ENCODE data around the gene LRP2BP. TPM values are rescaled to one million over a fixed set of nuclear protein-coding genes. Genes with fewer than 3 reads are reported as not detected.

Gene LRP2BP
- total RNA-seq, 1 donor from 2014 or later: 0.07 TPM

DNA sequence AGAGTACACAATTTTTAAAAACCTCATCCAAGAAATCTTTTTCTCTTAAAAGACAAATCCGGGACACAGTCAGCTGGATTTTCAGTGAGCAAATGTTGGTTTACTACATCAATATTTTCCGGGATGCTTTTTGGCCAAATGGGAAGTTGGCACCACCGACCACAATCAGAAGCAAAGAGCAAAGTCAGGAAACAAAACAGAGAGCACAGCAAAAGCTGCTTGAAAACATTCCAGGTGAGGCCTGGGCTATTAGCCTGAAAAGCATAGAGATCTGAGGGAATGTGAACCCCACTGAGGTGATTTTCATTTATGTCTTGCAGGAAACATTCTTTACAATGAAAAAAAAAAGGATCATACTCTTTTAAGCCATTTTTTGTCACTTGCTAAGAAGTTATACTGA, 33.9 kb downstream of the LRP2BP start:
- Mint-ChIP-seq H3K9me3 (no peaks in the 10 kb centered on the region), H3K4me3 (no peak overlapping the region), H3K4me1 (no peaks in the 10 kb centered on the region), H3K27me3 (ENCODE audit: low read depth) (no peaks in the 10 kb centered on the region), H3K27ac (ENCODE audit: unreplicated experiment) (no peak overlapping the region), H3K36me3 (ENCODE audit: low read depth) (peaks cover 4% of the 10 kb centered on the region)
- no peak for DNase-seq (ENCODE audit: low read depth, low spot score)
- TF ChIP-seq CTCF (conservative IDR thresholded peaks at IDR 0.05): no peak

- Mint-ChIP-seq H3K27ac (ENCODE audit: unreplicated experiment) (no peak overlapping the region), H3K4me3 (no peak overlapping the region), H3K9me3 (no peaks in the 10 kb centered on the region), H3K36me3 (ENCODE audit: low read depth) (peaks cover 4% of the 10 kb centered on the region), H3K4me1 (no peaks in the 10 kb centered on the region), H3K27me3 (ENCODE audit: low read depth) (no peaks in the 10 kb centered on the region)
- no peak for DNase-seq (ENCODE audit: low read depth, low spot score)
- no peak for TF ChIP-seq CTCF (conservative IDR thresholded peaks at IDR 0.05)
Measured at GRCh38 chr4:185359767-185360446, 35.8 kb downstream of the LRP2BP start.

GRCh38 chr4:185358959-185359358, 36.8 kb downstream of the LRP2BP start:
- H3K27ac Mint-ChIP-seq (ENCODE audit: unreplicated experiment): no peak overlapping the region

DNA sequence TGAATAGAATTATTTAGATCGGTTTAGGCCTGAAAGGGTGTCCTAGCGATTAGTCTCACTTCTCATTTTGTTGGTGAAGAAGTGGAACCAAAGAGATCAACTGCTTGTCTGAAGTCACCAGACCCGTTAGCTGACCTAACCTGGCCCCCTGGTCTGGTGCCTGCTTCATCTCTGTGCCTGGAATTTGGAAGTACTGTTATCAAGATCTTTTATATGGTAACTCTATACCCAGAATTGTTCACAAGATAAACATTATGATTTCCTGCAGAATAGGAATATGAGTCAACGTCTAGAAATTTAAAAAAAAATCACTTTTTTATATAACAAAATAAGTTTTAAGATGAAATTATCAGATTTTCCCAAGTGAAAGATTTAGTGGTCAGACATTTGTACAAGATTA, 37.2 kb downstream of the LRP2BP start:
- H3K27ac Mint-ChIP-seq (ENCODE audit: unreplicated experiment): no peak overlapping the region
- DNase-seq (ENCODE audit: low read depth, low spot score): no peak
- peaks cover 8% of the 10 kb centered on the region for H3K36me3 Mint-ChIP-seq (ENCODE audit: low read depth)
- no peaks in the 10 kb centered on the region for H3K4me1 Mint-ChIP-seq
- TF ChIP-seq CTCF (conservative IDR thresholded peaks at IDR 0.05): no peak
- H3K27me3 Mint-ChIP-seq (ENCODE audit: low read depth): no peaks in the 10 kb centered on the region
- H3K4me3 Mint-ChIP-seq: no peak overlapping the region
- no peaks in the 10 kb centered on the region for H3K9me3 Mint-ChIP-seq

More at GRCh38 chr4:185358959-185359358, 36.8 kb downstream of the LRP2BP start:
- Mint-ChIP-seq H3K36me3 (ENCODE audit: low read depth) (peaks cover 8% of the 10 kb centered on the region), H3K27me3 (ENCODE audit: low read depth) (no peaks in the 10 kb centered on the region), H3K4me3 (no peak overlapping the region), H3K9me3 (no peaks in the 10 kb centered on the region), H3K4me1 (no peaks in the 10 kb centered on the region)
- no peak for TF ChIP-seq CTCF (conservative IDR thresholded peaks at IDR 0.05)
- no peak for DNase-seq (ENCODE audit: low read depth, low spot score)

DNA sequence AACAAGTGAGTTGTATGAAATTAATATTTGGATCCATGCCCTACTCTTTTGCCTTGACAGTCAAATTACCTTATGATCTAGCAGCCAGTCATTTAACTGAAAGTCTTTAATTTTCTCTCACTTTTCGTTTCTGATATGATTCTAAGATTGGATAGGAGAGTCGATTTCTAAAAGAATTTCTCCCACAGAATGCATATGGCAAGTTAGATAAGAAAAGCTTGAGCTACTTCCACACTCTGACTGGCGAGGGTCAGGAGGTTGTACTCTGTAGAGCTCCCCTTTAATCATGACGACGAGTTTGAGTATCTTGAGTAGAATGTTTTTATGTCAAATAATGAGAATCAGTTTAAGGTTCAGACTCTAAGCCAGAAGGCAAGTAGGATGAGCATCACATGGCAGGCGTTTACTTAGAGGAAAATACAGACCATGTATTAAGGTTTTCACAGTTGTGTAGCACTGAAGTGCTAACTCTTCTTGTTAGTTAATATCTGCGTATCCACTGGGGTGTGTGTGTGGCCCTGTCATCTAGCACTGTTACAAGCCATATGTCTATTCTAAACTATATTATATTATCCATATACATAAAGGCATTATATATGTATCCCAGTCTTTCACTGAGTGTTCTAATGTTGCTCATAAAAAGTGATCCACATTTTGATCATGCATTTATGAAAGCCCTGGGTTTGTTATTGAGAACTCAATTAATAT, 37.8 kb downstream of the LRP2BP start:
- Mint-ChIP-seq H3K4me1 (no peaks in the 10 kb centered on the region), H3K27ac (ENCODE audit: unreplicated experiment) (no peak overlapping the region), H3K36me3 (ENCODE audit: low read depth) (peaks cover 8% of the 10 kb centered on the region), H3K9me3 (no peaks in the 10 kb centered on the region), H3K27me3 (ENCODE audit: low read depth) (no peaks in the 10 kb centered on the region), H3K4me3 (no peak overlapping the region)
- no peak for TF ChIP-seq CTCF (conservative IDR thresholded peaks at IDR 0.05)
- no peak for DNase-seq (ENCODE audit: low read depth, low spot score)
